ENCODE results near the gene CCDC81. TPM values are rescaled to one million over a fixed set of nuclear protein-coding genes. Genes with fewer than 3 reads are reported as not detected.

The CCDC81 gene
- total and polyA plus RNA-seq, 9 of the 15 experiments (the other 6 are each of a cell fraction or from before 2014, with no cell fraction given): 0.16 to 1.0 (median 0.41) TPM

GRCh38 chr11:86365546-86365945 lies 9.1 kb upstream of the CCDC81 start:
- FAIRE-seq (no peak), DNase-seq (ENCODE audit: extremely low read depth in 1 of 4, low spot score in 3 of 4) (no peak), ATAC-seq (no peak)
- Histone ChIP-seq H3K4me3 (no peak overlapping the region), H3K4me1 (replicated peaks in 1 of 2; ENCODE audit: control insufficient read depth in 2 of 2, insufficient read depth in 2 of 2, low read length in 2 of 2) (no peaks in the 10 kb centered on the region; a peak in 1 of 5 replicates), H2AFZ (ENCODE audit: low read depth, low read length) (no peak overlapping the region), H3K27ac (ENCODE audit: extremely low read depth, low read depth, low read length) (no peak overlapping the region), H3K9me3 (replicated peaks; ENCODE audit: control insufficient read depth, insufficient read depth, low read depth, low read length) (no peaks in the 10 kb centered on the region), H3K9ac (ENCODE audit: insufficient read depth in 1 of 2, low read depth in 2 of 2, low read length in 2 of 2) (no peak overlapping the region), H3K36me3 (ENCODE audit: control insufficient read depth, insufficient read depth, low read length) (no peaks in the 10 kb centered on the region), H3K27me3 (ENCODE audit: control insufficient read depth in 2 of 2, insufficient read depth in 2 of 2, low read length in 2 of 2) (no peaks in the 10 kb centered on the region), H3K4me2 (ENCODE audit: insufficient read depth, low read length) (no peak overlapping the region), H4K20me1 (replicated peaks; ENCODE audit: control insufficient read depth, insufficient read depth, low read length) (no peaks in the 10 kb centered on the region), H3K79me2 (ENCODE audit: control insufficient read depth, insufficient read depth, low read length) (no peaks in the 10 kb centered on the region), H3K9me1 (ENCODE audit: control insufficient read depth, insufficient read depth, low read length) (no peaks in the 10 kb centered on the region)
- 2% methylated on average over 2 of the region's 2 CpGs for WGBS (ENCODE audit: insufficient coverage, low coverage, missing lambda C conversion rate)
- ChIA-PET POLR2A (no interaction called here), CTCF (ENCODE audit: low intra/inter-chr PET ratio) (no interaction called here)
- intact Hi-C loops (cut with micrococcal nuclease) (no loop called here), in situ Hi-C loops (cut with MboI) (no loop called here)
- BruUV-seq (replicated peaks): no TSS peak
- TF ChIP-seq BRF2 (IDR thresholded peaks at IDR 0.05; ENCODE audit: borderline replicate concordance, insufficient read depth, insufficient read length): no peak
- TF ChIP-seq SRSF1 (IDR thresholded peaks at IDR 0.05; ENCODE audit: low read depth, low read length): no peak
- TF ChIP-seq HCFC1 (IDR thresholded peaks at IDR 0.05; ENCODE audit: low read depth, low read length): no peak
- TF ChIP-seq MCM3 (IDR thresholded peaks at IDR 0.05): no peak
- no peak for TF ChIP-seq ZNF23 (CRISPR knock-in tag; IDR thresholded peaks at IDR 0.05)
- TF ChIP-seq TBP (optimal IDR thresholded peaks at IDR 0.05; ENCODE audit: low read depth, low read length): no peak
- no peak for TF ChIP-seq ZNF408 (CRISPR knock-in tag; IDR thresholded peaks at IDR 0.05; ENCODE audit: low read depth)
- TF ChIP-seq STAT5B (CRISPR knock-in tag; IDR thresholded peaks at IDR 0.05): no peak
- no peak for TF ChIP-seq VEZF1 (CRISPR knock-in tag; IDR thresholded peaks at IDR 0.05)
